ENCODE measurements around the gene GNL2. TPM values are rescaled to one million over a fixed set of nuclear protein-coding genes. Genes with fewer than 3 reads are reported as not detected.

GNL2 gene
- polyA plus RNA-seq, 1 donor (not counting 4 experiments of a cell fraction or from before 2014, with no cell fraction given), result 81.0 TPM

GRCh38 chr1:37620707-37621106 lies 25.0 kb upstream of the GNL2 start:
- H3K4me1 ChIP-seq (ENCODE audit: control insufficient read depth, extremely low read depth, insufficient read depth, low read length), result no peaks in the 10 kb centered on the region
- TF ChIP-seq EZH2 (IDR thresholded peaks at IDR 0.05; ENCODE audit: low read length), result no peak
- peak in 1 of 3 experiments; percentile 10 for TF ChIP-seq CTCF (optimal IDR thresholded peaks at IDR 0.05 in 1 of 3, IDR thresholded peaks at IDR 0.05 in 1 of 3, conservative IDR thresholded peaks at IDR 0.05 in 1 of 3; ENCODE audit: extremely low read depth in 1 of 3, insufficient read depth in 2 of 3, low read length in 3 of 3)
- H2AFZ ChIP-seq (ENCODE audit: control insufficient read depth, low read length), result no peak overlapping the region
- no peaks in the 10 kb centered on the region for H3K9me1 ChIP-seq (ENCODE audit: control insufficient read depth, extremely low read depth, insufficient read depth, low read length)
- peaks cover 21% of the 10 kb centered on the region for H3K27me3 ChIP-seq (ENCODE audit: control insufficient read depth, extremely low read depth, insufficient read depth, low read length)
- H3K9me3 ChIP-seq (ENCODE audit: control insufficient read depth, low read depth, low read length), result no peaks in the 10 kb centered on the region
- no peaks in the 10 kb centered on the region for H3K79me2 ChIP-seq (ENCODE audit: control insufficient read depth, insufficient read depth, low read length)
- no peak overlapping the region for H3K4me3 ChIP-seq (ENCODE audit: control insufficient read depth in 2 of 3, extremely low read depth in 1 of 3, insufficient read depth in 2 of 3, low read depth in 1 of 3, low read length in 3 of 3)
- dilution Hi-C loops (cut with MboI; ENCODE audit: extremely low pct_ligation_motif_present, low sequenced_read_pairs), result no loop called here
- no peak overlapping the region for H3K9ac ChIP-seq (ENCODE audit: control insufficient read depth, extremely low read depth, insufficient read depth, low read length)
- DNase-seq (ENCODE audit: low read depth, low spot score) (no peak), FAIRE-seq (no peak)
- H3K27ac ChIP-seq (ENCODE audit: control insufficient read depth, insufficient read depth, low read length), result no peak overlapping the region
- H4K20me1 ChIP-seq (ENCODE audit: control insufficient read depth, extremely low read depth, insufficient read depth, low read length), result no peaks in the 10 kb centered on the region
- no peaks in the 10 kb centered on the region for H3K36me3 ChIP-seq (ENCODE audit: control insufficient read depth in 2 of 2, extremely low read depth in 1 of 2, insufficient read depth in 2 of 2, low read length in 2 of 2)
- no peak overlapping the region for H3K4me2 ChIP-seq (ENCODE audit: control insufficient read depth, extremely low read depth, insufficient read depth, low read depth, low read length)

GRCh38 chr1:37616330-37616729 lies 20.6 kb upstream of the GNL2 start:
- Histone ChIP-seq H3K9me3 (ENCODE audit: control insufficient read depth, low read depth, low read length) (no peaks in the 10 kb centered on the region), H3K36me3 (ENCODE audit: control insufficient read depth in 2 of 2, extremely low read depth in 1 of 2, insufficient read depth in 2 of 2, low read length in 2 of 2) (no peaks in the 10 kb centered on the region), H3K79me2 (ENCODE audit: control insufficient read depth, insufficient read depth, low read length) (no peaks in the 10 kb centered on the region), H3K9ac (ENCODE audit: control insufficient read depth, extremely low read depth, insufficient read depth, low read length) (no peak overlapping the region), H4K20me1 (ENCODE audit: control insufficient read depth, extremely low read depth, insufficient read depth, low read length) (no peaks in the 10 kb centered on the region), H3K27ac (ENCODE audit: control insufficient read depth, insufficient read depth, low read length) (no peak overlapping the region), H3K4me1 (ENCODE audit: control insufficient read depth, extremely low read depth, insufficient read depth, low read length) (no peaks in the 10 kb centered on the region), H3K4me3 (ENCODE audit: control insufficient read depth in 2 of 3, extremely low read depth in 1 of 3, insufficient read depth in 2 of 3, low read depth in 1 of 3, low read length in 3 of 3) (no peak overlapping the region), H3K4me2 (ENCODE audit: control insufficient read depth, extremely low read depth, insufficient read depth, low read depth, low read length) (no peak overlapping the region), H3K9me1 (ENCODE audit: control insufficient read depth, extremely low read depth, insufficient read depth, low read length) (no peaks in the 10 kb centered on the region), H2AFZ (ENCODE audit: control insufficient read depth, low read length) (no peak overlapping the region), H3K27me3 (ENCODE audit: control insufficient read depth, extremely low read depth, insufficient read depth, low read length) (peaks cover 26% of the 10 kb centered on the region)
- dilution Hi-C loops (cut with MboI; ENCODE audit: extremely low pct_ligation_motif_present, low sequenced_read_pairs), result no loop called here
- FAIRE-seq, result no peak
- no peak for DNase-seq (ENCODE audit: low read depth, low spot score)
- no peak for TF ChIP-seq CTCF (optimal IDR thresholded peaks at IDR 0.05 in 1 of 3, IDR thresholded peaks at IDR 0.05 in 1 of 3, conservative IDR thresholded peaks at IDR 0.05 in 1 of 3; ENCODE audit: extremely low read depth in 1 of 3, insufficient read depth in 2 of 3, low read length in 3 of 3)
